Activated B cell treated with CpG ODN at 0.5 μM for 24 hours (primary cell): Measurements from ENCODE around the gene DNM1. TPM values are rescaled to one million over a fixed set of nuclear protein-coding genes. Genes with fewer than 3 reads are reported as not detected.
"Not testable (repeated sequence)": the region's sequence is repeated elsewhere in the genome, so short reads cannot be mapped to it uniquely, and the experiment has no call there.

Experiments used
- ATAC-seq: fragments of 200-7000 bp; cut with Tn5 transposase; one replicate; pipeline ENCODE4 v1.10.0; 2021; ENCODE audit warnings: low read depth, mild to moderate bottlenecking, moderate library complexity
- CTCF ChIA-PET: fragments of 350-600 bp; sonication (Branson Sonifier 250); formaldehyde crosslinking; loops from one replicate; lab custom pipeline; 2021; ENCODE audit warnings: antibody characterized with exemption; lab: Charles Lee
- POLR2A ChIA-PET: fragments of 350-600 bp; sonication (Branson Sonifier 250); formaldehyde crosslinking; loops from one replicate; lab custom pipeline; 2021; ENCODE audit warnings: antibody characterized with exemption; lab: Charles Lee
- DNase-seq: peaks from one replicate; pipeline ENCODE4 v3.0.0; 2022
- H3K27ac Mint-ChIP-seq: one replicate; pipeline ENCODE4 v1.8.0; 2020; ENCODE audit warnings: mixed read lengths
- H3K27me3 Mint-ChIP-seq: one replicate; pipeline ENCODE4 v1.8.0; 2021; ENCODE audit warnings: mixed read lengths
- H3K36me3 Mint-ChIP-seq: one replicate; pipeline ENCODE4 v1.8.0; 2021; ENCODE audit warnings: low read depth, mixed read lengths
- H3K4me1 Mint-ChIP-seq: one replicate; pipeline ENCODE4 v1.8.0; 2021; ENCODE audit warnings: mixed read lengths
- H3K4me3 Mint-ChIP-seq: one replicate; pipeline ENCODE4 v1.8.0; 2020; ENCODE audit warnings: mild to moderate bottlenecking, mixed read lengths
- H3K9me3 Mint-ChIP-seq: one replicate; pipeline ENCODE4 v1.8.0; 2020; ENCODE audit warnings: mixed read lengths
- intact Hi-C: fragments of 100-400 bp; cut with micrococcal nuclease; formaldehyde crosslinking; loops from one replicate; pipeline ENCODE4 v1.15.1; 2024
- total RNA-seq: library from RNA; stranded (reverse); gene quantifications from 2 replicates; pipeline ENCODE4 v1.2.3, GENCODE V29; 2022
- TF ChIP-seq, protein P1 (sequence below): fragments of 200-600 bp; IDR thresholded peaks from one replicate; pipeline ENCODE4 v1.8.0; 2022; ENCODE audit warnings: antibody characterized with exemption, mild to moderate bottlenecking

DNM1 gene
- total RNA-seq, 1 donor from 2014 or later = 0.86 TPM

DNA sequence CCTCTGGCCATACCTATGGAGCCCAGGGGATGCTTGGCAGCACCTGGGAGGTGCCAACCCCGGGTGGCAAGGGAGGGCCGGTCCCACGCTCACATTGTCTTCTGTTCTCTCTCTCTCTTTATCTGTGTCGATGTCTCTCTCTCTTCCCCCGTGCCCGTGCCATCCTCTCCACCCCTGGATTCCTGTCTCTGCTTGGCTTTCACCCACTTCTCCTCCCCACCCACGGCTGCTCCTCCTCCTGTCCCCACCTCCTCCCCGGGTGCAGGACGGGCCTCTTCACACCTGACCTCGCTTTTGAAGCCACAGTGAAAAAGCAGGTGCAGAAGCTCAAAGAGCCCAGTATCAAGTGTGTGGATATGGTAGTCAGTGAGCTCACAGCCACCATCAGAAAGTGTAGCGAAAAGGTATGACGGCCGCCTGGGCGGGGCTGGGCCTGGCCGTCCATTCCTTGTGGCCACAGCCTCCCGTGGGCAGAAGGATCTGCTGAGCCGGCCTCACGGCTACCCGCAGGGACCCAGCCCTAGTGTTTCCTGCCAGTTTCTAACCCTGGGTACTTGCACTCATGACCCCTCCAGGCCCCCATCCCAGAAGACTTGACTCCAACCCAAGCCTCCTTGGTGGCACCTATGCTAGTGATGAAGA, 22.7 kb downstream of the DNM1 start:
- TF ChIP-seq, protein P1, sequence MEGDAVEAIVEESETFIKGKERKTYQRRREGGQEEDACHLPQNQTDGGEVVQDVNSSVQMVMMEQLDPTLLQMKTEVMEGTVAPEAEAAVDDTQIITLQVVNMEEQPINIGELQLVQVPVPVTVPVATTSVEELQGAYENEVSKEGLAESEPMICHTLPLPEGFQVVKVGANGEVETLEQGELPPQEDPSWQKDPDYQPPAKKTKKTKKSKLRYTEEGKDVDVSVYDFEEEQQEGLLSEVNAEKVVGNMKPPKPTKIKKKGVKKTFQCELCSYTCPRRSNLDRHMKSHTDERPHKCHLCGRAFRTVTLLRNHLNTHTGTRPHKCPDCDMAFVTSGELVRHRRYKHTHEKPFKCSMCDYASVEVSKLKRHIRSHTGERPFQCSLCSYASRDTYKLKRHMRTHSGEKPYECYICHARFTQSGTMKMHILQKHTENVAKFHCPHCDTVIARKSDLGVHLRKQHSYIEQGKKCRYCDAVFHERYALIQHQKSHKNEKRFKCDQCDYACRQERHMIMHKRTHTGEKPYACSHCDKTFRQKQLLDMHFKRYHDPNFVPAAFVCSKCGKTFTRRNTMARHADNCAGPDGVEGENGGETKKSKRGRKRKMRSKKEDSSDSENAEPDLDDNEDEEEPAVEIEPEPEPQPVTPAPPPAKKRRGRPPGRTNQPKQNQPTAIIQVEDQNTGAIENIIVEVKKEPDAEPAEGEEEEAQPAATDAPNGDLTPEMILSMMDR = no peak
- no peak for DNase-seq
- H3K9me3 Mint-ChIP-seq = no peaks in the 10 kb centered on the region
- no peaks in the 10 kb centered on the region for H3K4me1 Mint-ChIP-seq
- no peak overlapping the region for H3K4me3 Mint-ChIP-seq
- no peak overlapping the region for H3K27ac Mint-ChIP-seq
- ATAC-seq = no peak
- peaks cover 2% of the 10 kb centered on the region for H3K27me3 Mint-ChIP-seq
- POLR2A ChIA-PET = no interaction called here
- H3K36me3 Mint-ChIP-seq = no peaks in the 10 kb centered on the region
- CTCF ChIA-PET = no interaction called here
- intact Hi-C loops = no loop called here

DNA sequence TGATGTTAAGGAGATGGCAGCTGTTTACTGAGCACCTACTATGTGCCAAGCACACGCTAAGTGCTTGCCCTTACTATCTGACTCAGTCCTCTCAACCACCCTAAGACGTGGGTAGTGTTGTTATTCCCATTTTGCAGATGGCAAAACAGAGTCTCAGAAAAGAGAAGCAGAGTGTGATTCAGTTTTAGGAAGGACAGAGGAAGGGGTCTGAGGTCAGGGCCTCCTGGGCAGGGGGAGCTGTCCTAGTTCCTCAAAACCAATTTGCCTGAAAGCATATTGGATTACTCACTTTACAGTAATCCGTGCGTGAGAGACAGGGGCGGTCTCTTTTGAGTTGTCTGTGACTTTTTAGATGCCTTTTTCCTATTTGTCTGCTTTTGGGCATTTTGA, 23.2 kb downstream of the DNM1 start:
- Mint-ChIP-seq H3K36me3 (no peaks in the 10 kb centered on the region), H3K9me3 (no peaks in the 10 kb centered on the region), H3K4me3 (no peak overlapping the region), H3K27ac (no peak overlapping the region), H3K4me1 (no peaks in the 10 kb centered on the region), H3K27me3 (peaks cover 2% of the 10 kb centered on the region)
- CTCF ChIA-PET = no interaction called here
- DNase-seq (no peak), ATAC-seq (no peak)
- intact Hi-C loops = no loop called here
- TF ChIP-seq, protein P1 = no peak
- POLR2A ChIA-PET = no interaction called here

DNA sequence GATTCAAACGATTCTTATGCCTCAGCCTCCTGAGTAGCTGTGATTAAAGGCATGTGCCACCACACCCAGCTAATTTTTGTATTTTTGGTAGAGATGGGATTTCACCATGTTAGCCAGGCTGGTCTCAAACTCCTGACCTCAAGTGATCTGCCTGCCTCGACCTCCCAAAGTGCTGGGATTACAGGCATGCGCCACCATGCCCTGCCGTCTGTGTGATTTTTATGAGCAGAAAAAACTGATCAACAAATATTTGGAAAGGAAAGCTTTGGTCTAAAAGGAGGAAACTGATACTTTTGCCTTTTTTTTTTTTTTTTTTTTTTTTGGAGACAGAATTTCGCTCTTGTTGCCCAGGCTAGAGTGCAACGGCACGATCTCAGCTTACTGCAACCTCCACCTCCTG, 27.7 kb downstream of the DNM1 start:
- DNase-seq, CTCF ChIA-PET, H3K4me1 Mint-ChIP-seq, H3K27me3 Mint-ChIP-seq, H3K9me3 Mint-ChIP-seq, ATAC-seq, H3K27ac Mint-ChIP-seq, H3K4me3 Mint-ChIP-seq, intact Hi-C loops, H3K36me3 Mint-ChIP-seq: not testable (repeated sequence)
- POLR2A ChIA-PET = interaction anchor here (0.6 kb wide), 1 partner anchor 406 kb away, joined by 7 read pairs; no protein-coding TSS in a partner anchor

DNA sequence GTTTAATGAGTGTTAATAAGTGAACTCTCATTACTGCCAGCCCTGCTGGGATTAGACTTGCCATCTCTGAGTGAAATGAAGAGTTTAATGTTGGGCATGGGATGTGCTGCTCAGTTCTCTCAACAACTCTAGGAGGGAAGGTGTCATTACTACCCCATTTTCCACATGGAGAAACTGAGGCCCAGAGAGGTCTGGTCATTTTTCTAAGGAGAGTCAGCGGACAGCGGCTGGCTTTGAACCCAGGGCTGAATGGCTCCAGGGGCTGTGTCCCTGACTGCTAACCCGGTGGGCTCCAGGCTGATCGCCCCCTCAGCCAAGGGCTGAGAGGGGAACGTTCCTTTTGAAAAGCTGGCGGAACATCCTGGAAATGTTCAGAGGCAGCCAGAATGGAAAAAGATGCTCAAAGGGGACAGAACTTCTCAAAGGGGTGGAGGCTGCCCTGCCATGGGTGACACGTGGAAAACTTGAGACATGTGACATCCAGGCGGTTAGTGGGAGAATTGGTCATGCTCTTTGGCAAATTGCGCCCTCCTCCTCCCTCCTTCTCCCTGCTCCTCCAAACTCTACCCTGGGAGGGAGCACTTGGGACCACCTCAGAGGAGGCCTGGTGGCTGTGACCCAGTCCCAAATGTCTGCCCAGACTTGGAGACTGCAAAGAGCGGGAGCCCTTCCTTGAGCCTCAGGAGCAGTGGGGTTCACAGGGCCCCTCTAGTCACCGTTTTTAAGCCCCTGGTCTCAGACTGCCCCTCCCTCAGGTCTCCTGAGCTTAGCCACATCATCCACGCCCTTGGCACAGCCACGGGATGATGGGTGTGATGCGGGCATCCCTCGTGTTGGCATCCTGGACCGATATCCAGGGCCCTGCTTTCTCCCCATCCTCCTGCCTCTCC, 28.7 kb downstream of the DNM1 start:
- Mint-ChIP-seq H3K27ac (no peak overlapping the region), H3K27me3 (no peaks in the 10 kb centered on the region), H3K4me1 (no peaks in the 10 kb centered on the region), H3K4me3 (no peak overlapping the region), H3K9me3 (no peaks in the 10 kb centered on the region), H3K36me3 (no peaks in the 10 kb centered on the region)
- ATAC-seq (no peak), DNase-seq (no peak)
- intact Hi-C loops = no loop called here
- TF ChIP-seq, protein P1 = no peak
- POLR2A ChIA-PET = no interaction called here
- CTCF ChIA-PET = no interaction called here

DNA sequence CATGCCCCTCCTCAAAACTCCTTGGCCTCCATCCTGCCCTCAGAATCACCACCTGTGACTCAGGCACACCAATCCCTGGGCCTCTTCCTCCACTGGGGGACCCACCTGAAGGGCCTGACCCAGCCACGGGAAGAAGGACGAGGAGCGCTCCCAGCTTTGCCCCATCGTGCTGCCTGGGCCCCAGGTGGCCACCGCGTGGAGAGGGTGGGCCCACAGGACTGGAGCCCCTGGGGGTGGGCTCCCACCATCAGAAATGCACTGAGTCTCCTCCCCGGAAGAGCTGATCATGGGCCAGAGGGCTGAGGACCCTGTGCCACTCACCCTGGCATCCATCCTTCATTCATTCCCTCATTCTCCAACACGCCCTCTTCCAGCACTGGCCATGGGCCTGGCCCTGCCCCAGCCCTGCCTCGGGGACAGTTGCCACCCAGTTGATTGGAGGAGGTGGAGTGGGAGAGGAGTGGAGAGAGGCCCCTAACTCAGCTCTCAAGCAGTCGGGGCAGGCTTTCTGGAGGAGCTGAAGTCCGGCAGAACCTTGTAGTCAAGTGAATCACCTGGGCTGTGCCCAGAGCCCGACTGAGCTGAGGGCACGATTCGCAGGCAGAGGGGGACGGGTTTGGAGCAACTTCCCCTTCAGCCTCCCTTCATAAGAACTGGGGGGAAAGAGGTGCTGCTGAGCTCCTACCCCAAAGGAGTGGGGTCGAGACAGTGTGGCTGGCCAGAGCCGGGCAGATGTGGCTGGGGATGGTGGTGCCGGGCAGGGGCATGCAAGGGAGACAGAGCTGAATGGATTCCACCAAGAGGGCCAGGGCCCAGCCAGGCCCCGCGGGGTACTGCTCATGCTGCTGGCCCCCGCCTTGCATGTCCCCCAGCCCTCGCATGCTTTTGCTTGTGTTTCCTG, 29.6 kb downstream of the DNM1 start:
- ATAC-seq (no peak), DNase-seq (no peak)
- no peaks in the 10 kb centered on the region for H3K4me1 Mint-ChIP-seq
- no peaks in the 10 kb centered on the region for H3K36me3 Mint-ChIP-seq
- H3K9me3 Mint-ChIP-seq = no peaks in the 10 kb centered on the region
- POLR2A ChIA-PET = interaction anchor here (0.5 kb wide), 1 partner anchor 113 kb away, joined by 3 read pairs; no protein-coding TSS in a partner anchor
- H3K27ac Mint-ChIP-seq = no peak overlapping the region
- no peak overlapping the region for H3K4me3 Mint-ChIP-seq
- CTCF ChIA-PET = no interaction called here
- intact Hi-C loops = no loop called here
- no peaks in the 10 kb centered on the region for H3K27me3 Mint-ChIP-seq
- TF ChIP-seq, protein P1 = no peak
